WERI-Rb-1 (cell line): Measurements from ENCODE around the gene ZFYVE28.
A peak's percentile ranks its signal among the peaks of the same experiment; 100 is the strongest.

Experiments
- DNase-seq: peaks from one replicate; pipeline ENCODE4 v3.0.0-alpha.2; 2020
- H3K27ac ChIP-seq: fragments of 250-450 bp; sonication (Bioruptor Pico); 2 replicates; pipeline ENCODE4 v1.5.1; 2020; ENCODE audit warnings: mild to moderate bottlenecking, moderate library complexity
- H3K27me3 ChIP-seq: fragments of 250-450 bp; sonication (Bioruptor Pico); 2 replicates; pipeline ENCODE4 v1.5.1; 2021; ENCODE audit warnings: mild to moderate bottlenecking, low read depth, moderate library complexity; ENCODE audit not compliant: insufficient read depth, severe bottlenecking
- H3K36me3 ChIP-seq: fragments of 250-450 bp; sonication (Bioruptor Pico); 2 replicates; pipeline ENCODE4 v1.5.1; 2020; ENCODE audit warnings: mild to moderate bottlenecking, moderate library complexity
- H3K4me3 ChIP-seq: 2 replicates; pipeline ENCODE4 v1.5.1; 2011; ENCODE audit warnings: low read depth, mild to moderate bottlenecking, control low read depth, low read length
- H3K9me3 ChIP-seq: fragments of 250-450 bp; sonication (Bioruptor Pico); 2 replicates; pipeline ENCODE4 v1.5.1; 2021; ENCODE audit warnings: mild to moderate bottlenecking, moderate library complexity; ENCODE audit not compliant: severe bottlenecking
- CTCF ChIP-seq: IDR thresholded peaks from 2 replicates; pipeline ENCODE4 v1.5.1; 2011; ENCODE audit warnings: low read depth, mild to moderate bottlenecking, control low read depth, inconsistent platforms, low read length

ZFYVE28 gene

GRCh38 chr4:2371765-2372487 is 46.5 kb downstream of the ZFYVE28 start:
- Histone ChIP-seq H3K4me3 (no peak overlapping the region), H3K36me3 (no peaks in the 10 kb centered on the region)
- DNase-seq: no peak

GRCh38 chr4:2370597-2371320 is 47.7 kb downstream of the ZFYVE28 start:
- H3K36me3 ChIP-seq: no peaks in the 10 kb centered on the region
- peaks cover 13% of the 10 kb centered on the region for H3K9me3 ChIP-seq
- H3K27me3 ChIP-seq: no peaks in the 10 kb centered on the region
- H3K27ac ChIP-seq: no peak overlapping the region
- no peak overlapping the region for H3K4me3 ChIP-seq
- TF ChIP-seq CTCF: no peak
- no peak for DNase-seq

More at GRCh38 chr4:2371765-2372487, 46.5 kb downstream of the ZFYVE28 start:
- H3K27me3 ChIP-seq: no peaks in the 10 kb centered on the region
- no peak overlapping the region for H3K27ac ChIP-seq
- peaks cover 13% of the 10 kb centered on the region for H3K9me3 ChIP-seq
- TF ChIP-seq CTCF: no peak

GRCh38 chr4:2368746-2369437 is 49.6 kb downstream of the ZFYVE28 start:
- Histone ChIP-seq H3K27ac (no peak overlapping the region), H3K4me3 (no peak overlapping the region), H3K36me3 (no peaks in the 10 kb centered on the region), H3K27me3 (no peaks in the 10 kb centered on the region), H3K9me3 (peaks cover 13% of the 10 kb centered on the region)
- no peak for TF ChIP-seq CTCF
- DNase-seq: peak; percentile 2

GRCh38 chr4:2367626-2368025 is 50.8 kb downstream of the ZFYVE28 start:
- peak; percentile 2 for DNase-seq
- no peak overlapping the region for H3K27ac ChIP-seq
- H3K36me3 ChIP-seq: no peaks in the 10 kb centered on the region
- H3K4me3 ChIP-seq: no peak overlapping the region
- H3K9me3 ChIP-seq: peaks cover 9% of the 10 kb centered on the region
- TF ChIP-seq CTCF: no peak
- no peaks in the 10 kb centered on the region for H3K27me3 ChIP-seq

- no peak for TF ChIP-seq CTCF
- DNase-seq: peak; percentile 22
- Histone ChIP-seq H3K36me3 (no peaks in the 10 kb centered on the region), H3K27me3 (no peaks in the 10 kb centered on the region), H3K4me3 (no peak overlapping the region), H3K27ac (peak overlapping the region; percentile 26; the same call in 1 of the 2 replicates), H3K9me3 (peaks cover 9% of the 10 kb centered on the region)
These were observed 51.9 kb downstream of the ZFYVE28 start for GRCh38 chr4:2366252-2367192.
